Stimulated activated effector memory CD8-positive, alpha-beta T cell treated with anti-CD3 and anti-CD28 coated beads, Interleukin-12 subunit alpha, Interleukin-12 subunit beta, amount 100 ng/mL, for 72 hours (primary cell): ENCODE results near the gene SPATA24.
A peak's percentile ranks its signal among the peaks of the same experiment; 100 is the strongest.

ENCODE experiments used
- ATAC-seq: fragments of 150-1000 bp; cut with Tn5 transposase; 2 replicates; pipeline ENCODE4 v1.10.0; 2021
- DNase-seq, 2 donors: peaks; one replicate each; pipeline ENCODE4 v3.0.0; 2021 to 2022; ENCODE audit warnings: low spot score in 2 of 2
- H3K27ac Mint-ChIP-seq: one replicate; pipeline ENCODE4 v1.8.0; 2022; ENCODE audit warnings: mild to moderate bottlenecking, mixed read lengths
- H3K36me3 Mint-ChIP-seq: one replicate; pipeline ENCODE4 v1.8.0; 2022; ENCODE audit warnings: mild to moderate bottlenecking, mixed read lengths
- H3K4me1 Mint-ChIP-seq: one replicate; pipeline ENCODE4 v1.8.0; 2022; ENCODE audit warnings: mixed read lengths
- H3K4me3 Mint-ChIP-seq: one replicate; pipeline ENCODE4 v1.8.0; 2022; ENCODE audit warnings: mild to moderate bottlenecking, mixed read lengths
- H3K9me3 Mint-ChIP-seq: one replicate; pipeline ENCODE4 v1.8.0; 2022; ENCODE audit warnings: mixed read lengths

The SPATA24 gene

DNA sequence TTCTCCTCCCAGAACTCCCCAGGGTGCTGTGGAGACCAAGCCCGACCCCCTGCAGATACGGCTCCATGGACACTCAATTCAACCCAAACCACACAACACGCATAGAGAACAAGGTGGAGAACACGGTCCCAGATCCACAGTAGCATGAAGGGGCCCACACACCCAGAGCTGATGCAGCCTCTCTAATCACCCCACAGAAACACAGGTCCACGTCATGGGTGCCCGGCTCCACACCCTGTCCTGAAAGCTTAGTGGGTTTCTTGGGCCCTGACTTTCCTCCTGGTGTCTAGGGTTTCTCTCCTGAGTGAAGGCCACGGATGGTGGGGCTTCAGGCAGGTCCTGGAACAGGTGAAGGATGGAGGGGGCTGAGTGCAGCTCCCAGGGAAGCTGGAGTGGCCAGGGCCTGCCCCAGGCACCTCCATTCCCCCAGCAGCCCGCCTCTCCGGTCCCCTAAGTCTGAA is 19.3 kb downstream of the SPATA24 start:
- Mint-ChIP-seq H3K9me3 (no peaks in the 10 kb centered on the region), H3K36me3 (peaks cover 8% of the 10 kb centered on the region), H3K27ac (peak overlapping the region; percentile 97), H3K4me3 (peak overlapping the region; percentile 71), H3K4me1 (peaks cover 49% of the 10 kb centered on the region)
- DNase-seq, result no peak
- ATAC-seq, result no peak

GRCh38 chr5:139383993-139384590 is 19.8 kb downstream of the SPATA24 start:
- Mint-ChIP-seq H3K4me3 (peak overlapping the region; percentile 71), H3K36me3 (peaks cover 10% of the 10 kb centered on the region), H3K27ac (peak overlapping the region; percentile 97), H3K9me3 (no peaks in the 10 kb centered on the region), H3K4me1 (peaks cover 47% of the 10 kb centered on the region)
- DNase-seq (no peak), ATAC-seq (no peak)

GRCh38 chr5:139383275-139383992 is 20.5 kb downstream of the SPATA24 start, which contains the start of gene SLC23A1:
Gene SLC23A1, minus strand, starts transcription at chr5:139383297. Its CDS starts 44 bp downstream, at chr5:139383253.
- Mint-ChIP-seq H3K36me3 (peaks cover 13% of the 10 kb centered on the region), H3K9me3 (no peaks in the 10 kb centered on the region), H3K4me1 (peaks cover 47% of the 10 kb centered on the region), H3K27ac (peak within 1 kb of the TSS; percentile 97), H3K4me3 (peak within 1 kb of the TSS; percentile 71)
- DNase-seq (no peak), ATAC-seq (no peak)

DNA sequence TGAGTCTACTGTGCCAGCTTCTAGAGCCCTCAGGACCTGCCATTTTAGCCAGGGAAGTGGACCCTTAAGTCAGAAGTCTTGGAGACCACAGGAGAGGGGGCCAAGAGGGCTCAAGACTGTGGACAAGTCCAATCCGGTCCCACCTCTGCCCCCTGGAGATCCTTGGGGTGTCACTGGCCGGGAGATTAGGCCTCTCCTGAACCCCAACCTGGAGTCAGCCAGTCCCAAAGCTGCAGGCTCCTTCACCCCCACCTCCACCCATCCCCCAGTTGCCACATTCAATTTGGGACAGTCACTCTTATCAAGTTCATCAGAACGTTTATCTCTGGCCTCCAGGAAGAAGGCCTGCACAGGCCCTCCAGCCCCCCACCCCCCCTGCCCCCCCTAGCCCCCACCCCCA is 21.1 kb downstream of the SPATA24 start:
- ATAC-seq (no peak), DNase-seq (no peak)
- H3K27ac Mint-ChIP-seq, result peak overlapping the region; percentile 29
- H3K4me3 Mint-ChIP-seq, result no peak overlapping the region
- peaks cover 13% of the 10 kb centered on the region for H3K36me3 Mint-ChIP-seq
- peaks cover 41% of the 10 kb centered on the region for H3K4me1 Mint-ChIP-seq
- H3K9me3 Mint-ChIP-seq, result no peaks in the 10 kb centered on the region

GRCh38 chr5:139381837-139382761 is 21.8 kb downstream of the SPATA24 start:
- peak overlapping the region; percentile 29 for H3K27ac Mint-ChIP-seq
- ATAC-seq, result no peak

DNA sequence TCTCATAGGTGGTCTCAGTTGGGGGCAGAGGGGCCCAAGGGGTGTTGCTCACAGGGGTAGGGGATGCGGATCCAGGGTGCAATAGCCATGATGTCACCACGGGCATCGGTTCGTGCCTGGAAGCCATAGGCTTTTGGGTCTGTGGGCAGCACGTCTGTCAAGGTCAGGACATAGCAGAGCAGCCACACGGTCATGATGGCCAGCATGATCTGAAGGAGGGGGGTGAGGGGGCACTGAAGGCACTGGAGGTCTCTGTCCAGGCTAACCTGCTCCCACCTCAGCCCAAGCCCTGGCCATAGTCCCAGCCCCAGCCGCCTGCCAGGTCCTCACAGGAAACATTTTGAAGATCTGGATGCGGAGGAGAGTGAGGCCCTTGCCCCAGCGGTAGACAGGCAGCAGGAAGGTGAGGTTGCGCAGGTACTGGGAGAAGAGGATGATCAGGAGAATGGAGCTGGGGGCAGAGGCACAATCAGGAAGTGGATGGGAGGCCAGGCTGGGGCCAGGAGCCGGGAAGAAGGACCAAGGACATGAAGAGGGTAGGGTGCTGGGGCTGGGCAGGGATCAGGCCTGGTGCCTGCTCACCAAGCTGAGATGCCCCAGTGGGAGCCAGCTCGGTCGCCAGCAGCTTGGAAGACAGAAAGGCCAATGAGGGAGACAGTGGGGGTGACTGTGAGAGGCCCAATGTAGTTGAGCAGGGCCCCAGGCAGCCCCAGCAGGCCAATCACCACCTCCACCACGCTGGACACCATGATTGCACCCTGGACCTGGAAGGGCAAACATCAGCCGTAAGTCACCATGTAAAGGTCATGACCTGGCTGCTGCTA is 24.1 kb downstream of the SPATA24 start:
- no peak overlapping the region for H3K4me3 Mint-ChIP-seq

More at GRCh38 chr5:139381837-139382761, 21.8 kb downstream of the SPATA24 start:
- H3K36me3 Mint-ChIP-seq, result peaks cover 13% of the 10 kb centered on the region
- no peaks in the 10 kb centered on the region for H3K9me3 Mint-ChIP-seq
- H3K4me3 Mint-ChIP-seq, result no peak overlapping the region
- no peak for DNase-seq
- peaks cover 38% of the 10 kb centered on the region for H3K4me1 Mint-ChIP-seq

DNA sequence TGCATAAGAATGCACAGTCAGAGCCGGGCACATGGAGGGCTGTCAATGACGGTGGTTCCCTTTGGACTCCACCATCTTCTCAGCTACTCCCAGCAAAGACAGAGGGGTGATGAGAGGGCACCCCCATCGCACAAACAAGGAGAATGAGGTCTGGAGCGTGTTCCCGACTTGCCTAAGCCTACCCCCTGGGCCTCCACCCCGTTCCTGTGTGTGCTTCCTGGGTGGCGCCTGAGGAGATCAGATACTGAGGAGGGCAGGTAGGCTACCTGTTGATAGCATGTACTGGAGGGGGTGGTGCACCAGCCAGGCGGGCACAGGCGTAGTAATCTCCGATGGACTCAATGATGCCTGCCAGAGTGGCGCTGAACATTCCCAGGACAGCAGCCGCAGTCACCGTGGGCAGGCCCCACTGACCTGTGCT is 24.9 kb downstream of the SPATA24 start:
- no peak for DNase-seq
- peaks cover 22% of the 10 kb centered on the region for H3K36me3 Mint-ChIP-seq
- no peaks in the 10 kb centered on the region for H3K9me3 Mint-ChIP-seq
- H3K4me1 Mint-ChIP-seq, result peaks cover 7% of the 10 kb centered on the region
- H3K27ac Mint-ChIP-seq, result no peak overlapping the region
- no peak for ATAC-seq
- H3K4me3 Mint-ChIP-seq, result no peak overlapping the region

More for the DNA sequence above, 24.1 kb downstream of the SPATA24 start:
- DNase-seq (no peak), ATAC-seq (no peak)
- peaks cover 16% of the 10 kb centered on the region for H3K4me1 Mint-ChIP-seq
- no peaks in the 10 kb centered on the region for H3K9me3 Mint-ChIP-seq
- H3K36me3 Mint-ChIP-seq, result peaks cover 21% of the 10 kb centered on the region
- H3K27ac Mint-ChIP-seq, result peak overlapping the region; percentile 48

GRCh38 chr5:139378101-139378825 is 25.6 kb downstream of the SPATA24 start:
- Mint-ChIP-seq H3K4me3 (no peak overlapping the region), H3K9me3 (no peaks in the 10 kb centered on the region), H3K4me1 (peaks cover 7% of the 10 kb centered on the region), H3K36me3 (peaks cover 22% of the 10 kb centered on the region), H3K27ac (no peak overlapping the region)
- ATAC-seq (no peak), DNase-seq (no peak)

DNA sequence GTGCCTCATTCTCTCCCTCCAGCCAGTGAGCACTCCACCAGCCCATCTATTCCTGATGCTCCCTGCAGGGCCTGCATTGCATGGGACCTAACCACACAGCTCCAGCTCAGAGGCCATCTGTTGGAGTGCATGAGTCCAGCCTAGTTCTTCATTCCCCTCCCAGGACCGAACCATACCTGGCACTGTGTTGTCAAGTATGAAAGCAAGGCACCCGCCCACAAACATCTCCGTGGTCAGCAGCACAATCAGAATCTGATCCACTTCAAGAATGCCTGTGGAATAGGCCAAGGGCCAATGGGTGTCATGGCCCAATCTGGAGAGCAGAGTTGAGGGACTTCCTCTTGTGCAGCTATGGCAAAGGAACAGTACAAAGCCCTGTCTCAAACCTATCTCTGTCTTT is 26.7 kb downstream of the SPATA24 start:
- ATAC-seq, result no peak
- no peak overlapping the region for H3K27ac Mint-ChIP-seq
- no peak overlapping the region for H3K4me3 Mint-ChIP-seq
- no peak for DNase-seq
- peaks cover 22% of the 10 kb centered on the region for H3K36me3 Mint-ChIP-seq
- no peaks in the 10 kb centered on the region for H3K9me3 Mint-ChIP-seq
- peaks cover 10% of the 10 kb centered on the region for H3K4me1 Mint-ChIP-seq

- peaks cover 30% of the 10 kb centered on the region for H3K36me3 Mint-ChIP-seq
- ATAC-seq (no peak), DNase-seq (no peak)
- H3K9me3 Mint-ChIP-seq, result no peaks in the 10 kb centered on the region
- H3K27ac Mint-ChIP-seq, result no peak overlapping the region
- H3K4me3 Mint-ChIP-seq, result no peak overlapping the region
- peaks cover 19% of the 10 kb centered on the region for H3K4me1 Mint-ChIP-seq
Observed at GRCh38 chr5:139376364-139376763, 27.5 kb downstream of the SPATA24 start.

DNA sequence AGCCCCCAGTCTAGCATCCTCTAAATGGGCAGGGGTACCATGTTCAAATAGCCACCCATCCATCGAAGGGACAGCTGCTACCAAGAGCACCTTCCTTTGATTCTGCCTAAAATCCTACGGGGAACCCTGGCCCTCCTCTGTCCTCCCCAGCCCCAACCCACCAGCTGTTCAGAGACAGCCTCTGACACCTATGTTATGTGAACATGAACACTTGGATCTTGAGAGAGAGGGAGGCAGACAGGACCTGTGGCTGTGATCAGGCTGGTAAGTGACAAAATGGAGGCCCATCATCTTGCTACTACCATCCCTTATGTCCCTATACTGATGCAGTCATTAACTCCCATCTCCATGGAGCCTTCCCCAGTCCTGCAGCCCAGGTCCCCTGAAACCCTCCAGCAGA is 29.0 kb downstream of the SPATA24 start:
- H3K4me1 Mint-ChIP-seq, result peaks cover 24% of the 10 kb centered on the region
- no peaks in the 10 kb centered on the region for H3K9me3 Mint-ChIP-seq
- no peak overlapping the region for H3K4me3 Mint-ChIP-seq
- DNase-seq (no peak), ATAC-seq (no peak)
- peak overlapping the region; percentile 1 for H3K27ac Mint-ChIP-seq
- peaks cover 31% of the 10 kb centered on the region for H3K36me3 Mint-ChIP-seq

GRCh38 chr5:139371482-139372435 is 32.1 kb downstream of the SPATA24 start:
- H3K4me3 Mint-ChIP-seq, result peak overlapping the region; percentile 4
- peaks cover 17% of the 10 kb centered on the region for H3K4me1 Mint-ChIP-seq
- H3K36me3 Mint-ChIP-seq, result peaks cover 48% of the 10 kb centered on the region
- H3K27ac Mint-ChIP-seq, result peak overlapping the region; percentile 29
- peak; percentile 77 for ATAC-seq
- DNase-seq, result no peak
- no peaks in the 10 kb centered on the region for H3K9me3 Mint-ChIP-seq

DNA sequence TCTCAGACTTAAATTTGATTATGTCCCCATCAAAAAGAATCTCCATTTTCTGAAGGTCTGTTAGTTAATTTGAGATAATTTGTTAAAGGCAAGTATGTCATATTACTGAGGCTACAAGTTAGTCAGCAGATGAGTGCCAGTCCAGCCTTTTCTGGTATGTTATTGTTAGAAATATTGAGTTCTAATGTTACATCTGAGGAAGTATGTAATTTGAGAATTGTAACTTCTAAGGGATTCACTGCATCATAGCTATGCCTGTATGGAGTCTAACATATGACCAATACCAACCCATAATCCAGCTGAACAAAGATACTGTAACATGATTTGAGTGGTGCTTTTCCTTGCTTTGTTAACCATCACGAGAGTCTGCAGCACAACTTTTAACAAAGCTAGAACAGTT is 34.7 kb downstream of the SPATA24 start:
- H3K36me3 Mint-ChIP-seq, result peaks cover 65% of the 10 kb centered on the region
- no peak overlapping the region for H3K4me3 Mint-ChIP-seq
- peaks cover 17% of the 10 kb centered on the region for H3K4me1 Mint-ChIP-seq
- H3K27ac Mint-ChIP-seq, result no peak overlapping the region
- DNase-seq (no peak), ATAC-seq (no peak)
- no peaks in the 10 kb centered on the region for H3K9me3 Mint-ChIP-seq
